ENCODE measurements around the gene ALOX15B. TPM values are rescaled to one million over a fixed set of nuclear protein-coding genes. Genes with fewer than 3 reads are reported as not detected.

ALOX15B gene
- total RNA-seq, 2 donors from 2014 or later: 0.85 to 8.3 TPM

DNA sequence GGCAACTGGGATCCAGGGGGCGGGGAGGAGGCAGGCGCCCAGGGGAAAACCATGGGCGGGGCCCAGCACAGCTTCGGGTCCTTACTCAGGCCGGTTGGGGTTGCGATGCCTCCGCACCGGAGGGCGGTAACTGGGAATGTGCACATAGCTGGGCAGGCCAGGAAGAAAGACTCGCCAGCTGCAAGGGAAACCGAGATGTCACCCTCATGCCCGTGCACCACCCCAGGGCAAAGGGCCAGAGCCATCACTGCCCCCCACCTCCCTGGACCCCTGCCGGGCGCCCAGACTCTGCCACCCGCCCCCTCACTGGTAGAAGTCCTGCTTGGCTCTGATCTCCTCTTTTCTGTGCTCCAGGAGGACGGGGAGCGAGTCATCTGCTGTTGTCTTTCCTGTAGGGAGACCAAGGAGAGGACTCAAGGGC, 42.0 kb downstream of the ALOX15B start:
- Histone ChIP-seq H3K27me3 (replicated peaks; ENCODE audit: insufficient read depth) (peaks cover 6% of the 10 kb centered on the region), H3K4me1 (ENCODE audit: control insufficient read depth in 1 of 2, low read depth in 2 of 2) (peaks cover 3 to 14% of the 10 kb centered on the region in 2 donors), H3K27ac (no peak overlapping the region), H3K36me3 (no peaks in the 10 kb centered on the region), H3K9me3 (no peaks in the 10 kb centered on the region), H3K4me3 (no peak overlapping the region)
- DNase-seq (ENCODE audit: low spot score) (no peak), ATAC-seq (ENCODE audit: insufficient number of reproducible peaks, low FRiP score, low read depth) (no peak)
- TF ChIP-seq, protein P1, sequence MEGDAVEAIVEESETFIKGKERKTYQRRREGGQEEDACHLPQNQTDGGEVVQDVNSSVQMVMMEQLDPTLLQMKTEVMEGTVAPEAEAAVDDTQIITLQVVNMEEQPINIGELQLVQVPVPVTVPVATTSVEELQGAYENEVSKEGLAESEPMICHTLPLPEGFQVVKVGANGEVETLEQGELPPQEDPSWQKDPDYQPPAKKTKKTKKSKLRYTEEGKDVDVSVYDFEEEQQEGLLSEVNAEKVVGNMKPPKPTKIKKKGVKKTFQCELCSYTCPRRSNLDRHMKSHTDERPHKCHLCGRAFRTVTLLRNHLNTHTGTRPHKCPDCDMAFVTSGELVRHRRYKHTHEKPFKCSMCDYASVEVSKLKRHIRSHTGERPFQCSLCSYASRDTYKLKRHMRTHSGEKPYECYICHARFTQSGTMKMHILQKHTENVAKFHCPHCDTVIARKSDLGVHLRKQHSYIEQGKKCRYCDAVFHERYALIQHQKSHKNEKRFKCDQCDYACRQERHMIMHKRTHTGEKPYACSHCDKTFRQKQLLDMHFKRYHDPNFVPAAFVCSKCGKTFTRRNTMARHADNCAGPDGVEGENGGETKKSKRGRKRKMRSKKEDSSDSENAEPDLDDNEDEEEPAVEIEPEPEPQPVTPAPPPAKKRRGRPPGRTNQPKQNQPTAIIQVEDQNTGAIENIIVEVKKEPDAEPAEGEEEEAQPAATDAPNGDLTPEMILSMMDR (IDR thresholded peaks at IDR 0.05): no peak

DNA sequence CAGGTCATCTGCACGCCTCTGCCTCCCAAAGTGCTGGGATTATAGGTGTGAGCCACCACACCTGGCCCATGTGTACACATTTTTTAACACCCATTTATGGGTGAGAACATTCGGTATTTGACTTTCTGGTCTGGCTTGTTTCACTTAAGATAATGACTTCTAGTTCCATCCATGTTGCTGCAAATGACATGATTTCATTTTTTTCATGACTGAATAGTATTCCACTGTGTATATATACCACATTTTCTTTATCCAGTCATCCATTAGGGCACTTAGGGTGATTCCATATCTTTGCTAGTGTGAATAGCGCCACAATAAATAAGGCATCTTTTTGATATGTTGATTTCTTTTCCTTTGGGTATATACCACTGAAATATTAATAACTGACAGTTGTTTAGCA, 43.0 kb downstream of the ALOX15B start:
- peaks cover 6% of the 10 kb centered on the region for H3K27me3 ChIP-seq (replicated peaks; ENCODE audit: insufficient read depth)
- ATAC-seq (ENCODE audit: insufficient number of reproducible peaks, low FRiP score, low read depth): no peak
- TF ChIP-seq, protein P1 (IDR thresholded peaks at IDR 0.05): no peak

DNA sequence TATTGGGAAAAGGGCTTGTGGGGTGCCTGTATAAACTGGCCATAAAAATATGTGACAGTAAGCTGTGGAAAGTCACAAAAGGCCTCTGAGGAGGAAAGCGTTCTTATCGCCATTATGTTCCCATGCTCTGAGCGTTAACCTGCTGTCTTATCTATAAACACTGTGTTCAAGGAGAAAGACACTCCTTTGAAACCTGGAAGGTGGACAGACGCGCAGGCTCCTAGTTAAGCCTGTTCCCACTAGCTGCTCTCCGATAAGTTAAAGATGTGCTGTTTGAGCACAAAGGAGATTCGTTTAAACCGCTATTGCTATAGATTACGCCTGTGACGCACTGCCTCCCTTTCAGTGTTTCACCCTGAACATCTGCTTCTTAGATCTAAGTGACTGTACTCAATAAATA, 43.4 kb downstream of the ALOX15B start:
- DNase-seq (ENCODE audit: low spot score): no peak
- TF ChIP-seq, protein P1 (IDR thresholded peaks at IDR 0.05): no peak
- peaks cover 3 to 14% of the 10 kb centered on the region in 2 donors for H3K4me1 ChIP-seq (ENCODE audit: control insufficient read depth in 1 of 2, low read depth in 2 of 2)
- no peak overlapping the region for H3K27ac ChIP-seq
- no peaks in the 10 kb centered on the region for H3K9me3 ChIP-seq
- no peak for ATAC-seq (ENCODE audit: insufficient number of reproducible peaks, low FRiP score, low read depth)
- H3K36me3 ChIP-seq: no peaks in the 10 kb centered on the region
- peaks cover 5% of the 10 kb centered on the region for H3K27me3 ChIP-seq (replicated peaks; ENCODE audit: insufficient read depth)
- no peak overlapping the region for H3K4me3 ChIP-seq

More for the DNA sequence above, 43.0 kb downstream of the ALOX15B start:
- no peak for DNase-seq (ENCODE audit: low spot score)
- no peak overlapping the region for H3K4me3 ChIP-seq
- H3K9me3 ChIP-seq: no peaks in the 10 kb centered on the region
- no peak overlapping the region for H3K27ac ChIP-seq
- H3K4me1 ChIP-seq (ENCODE audit: control insufficient read depth in 1 of 2, low read depth in 2 of 2): peaks cover 3 to 14% of the 10 kb centered on the region in 2 donors
- no peaks in the 10 kb centered on the region for H3K36me3 ChIP-seq

DNA sequence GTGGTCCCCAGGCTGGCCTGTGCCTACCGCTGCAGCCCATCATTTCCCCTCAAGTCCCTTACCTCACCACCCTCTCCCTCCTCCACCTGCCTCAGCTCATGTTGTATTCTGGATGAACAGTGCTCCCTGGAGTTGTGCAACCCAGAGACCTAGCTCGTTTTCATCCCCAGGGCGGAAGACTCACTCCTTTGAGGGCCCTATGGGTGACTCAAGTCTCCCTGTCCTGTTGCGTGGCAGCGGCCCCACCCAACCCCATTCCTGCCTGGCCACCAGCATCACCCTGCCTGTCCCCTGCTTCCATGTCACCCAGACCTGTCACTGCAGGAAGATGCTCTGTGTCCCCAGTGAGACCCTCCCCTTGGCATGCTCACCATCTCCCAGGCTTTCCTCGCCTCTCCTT, 45.4 kb downstream of the ALOX15B start:
- no peak overlapping the region for H3K27ac ChIP-seq
- H3K36me3 ChIP-seq: no peaks in the 10 kb centered on the region
- no peak overlapping the region for H3K4me3 ChIP-seq
- TF ChIP-seq, protein P1 (IDR thresholded peaks at IDR 0.05): no peak
- no peak for ATAC-seq (ENCODE audit: insufficient number of reproducible peaks, low FRiP score, low read depth)
- no peak for DNase-seq (ENCODE audit: low spot score)
- peaks cover 3 to 11% of the 10 kb centered on the region in 2 donors for H3K4me1 ChIP-seq (ENCODE audit: control insufficient read depth in 1 of 2, low read depth in 2 of 2)
- no peaks in the 10 kb centered on the region for H3K9me3 ChIP-seq
- no peaks in the 10 kb centered on the region for H3K27me3 ChIP-seq (replicated peaks; ENCODE audit: insufficient read depth)

DNA sequence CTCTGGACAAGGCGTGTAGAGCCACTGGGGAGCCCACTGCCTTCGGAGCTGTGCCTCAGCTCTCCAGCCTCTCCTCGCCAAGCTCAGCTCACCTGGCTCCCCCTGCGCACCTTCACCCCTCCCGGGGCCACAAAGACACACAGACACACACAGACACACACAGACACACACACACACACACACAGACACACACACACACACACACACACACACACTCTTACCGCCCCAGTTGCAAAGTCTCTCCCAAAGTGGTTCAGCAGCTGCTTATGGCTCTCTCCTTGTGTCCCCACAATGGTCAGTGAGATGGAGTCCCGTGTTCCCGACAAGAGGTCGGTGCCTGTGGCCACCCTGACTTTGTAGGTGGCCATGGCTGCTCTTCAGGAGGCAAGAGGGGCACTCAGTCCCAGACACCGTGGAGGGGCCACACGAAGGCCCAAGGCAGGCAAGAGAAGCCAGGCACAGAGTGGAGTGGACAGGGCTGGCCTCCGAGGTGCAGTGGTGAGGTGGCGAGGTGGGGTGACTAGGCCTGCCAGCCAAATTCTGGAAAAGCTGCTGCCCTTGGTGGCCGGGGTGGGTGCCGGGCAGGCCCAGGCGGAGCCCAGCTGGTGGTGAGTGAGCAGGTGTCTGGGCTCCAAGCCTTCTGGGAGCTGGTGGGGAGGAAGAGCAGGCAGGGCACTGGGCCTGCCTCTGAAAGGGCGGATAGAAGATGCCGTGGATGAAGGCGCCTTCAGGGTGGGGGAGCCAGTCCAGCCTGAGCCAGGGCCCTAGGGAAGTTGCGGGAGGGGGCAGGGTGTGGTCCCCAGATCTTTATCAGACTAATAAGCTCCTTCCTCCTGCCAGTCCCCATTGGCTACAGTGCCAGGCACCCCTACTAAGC, 48.5 kb downstream of the ALOX15B start, which contains the start of gene ALOX12B:
Gene ALOX12B, minus strand, starts transcription at position 642 of the 877 bp plus-strand sequence. Its CDS starts 274 bp downstream, at position 368.
- TF ChIP-seq, protein P1 (IDR thresholded peaks at IDR 0.05): no peak
- Histone ChIP-seq H3K27me3 (replicated peaks; ENCODE audit: insufficient read depth) (no peaks in the 10 kb centered on the region), H3K27ac (no peak within 1 kb of the TSS), H3K4me1 (ENCODE audit: control insufficient read depth in 1 of 2, low read depth in 2 of 2) (no peaks in the 10 kb centered on the region), H3K4me3 (no peak within 1 kb of the TSS), H3K36me3 (no peaks in the 10 kb centered on the region), H3K9me3 (no peaks in the 10 kb centered on the region)
- no peak for DNase-seq (ENCODE audit: low spot score)
- ATAC-seq (ENCODE audit: insufficient number of reproducible peaks, low FRiP score, low read depth): no peak
